MM.1S (cell line): ENCODE measurements around the gene PRKRIP1.

Experiments used
- DNase-seq: peaks from one replicate; pipeline ENCODE4 v3.0.0-alpha.2; 2015
- H2AFZ ChIP-seq: fragments of 300-600 bp; sonication (generic); 2 replicates; pipeline ENCODE4 v1.6.0; 2016; ENCODE audit warnings: antibody characterized with exemption, low read length
- H3F3A ChIP-seq: fragments of 300-600 bp; sonication (generic); 2 replicates; pipeline ENCODE4 v1.6.1; 2016; ENCODE audit warnings: mild to moderate bottlenecking, antibody characterized with exemption, low read length, moderate library complexity, mixed read lengths; ENCODE audit not compliant: insufficient read depth
- H3K27ac ChIP-seq: fragments of 300-600 bp; sonication (generic); 2 replicates; pipeline ENCODE4 v1.5.1; 2016; ENCODE audit warnings: mild to moderate bottlenecking, low read length
- H3K27me3 ChIP-seq: fragments of 300-600 bp; sonication (generic); replicated peaks from 2 replicates; pipeline ENCODE4 v1.6.0; 2016; ENCODE audit warnings: low read length; ENCODE audit not compliant: insufficient read depth
- H3K36me3 ChIP-seq: fragments of 300-600 bp; sonication (generic); replicated peaks from 2 replicates; pipeline ENCODE4 v1.6.1; 2016; ENCODE audit warnings: mild to moderate bottlenecking, low read length, mixed read lengths; ENCODE audit not compliant: insufficient read depth
- H3K4me1 ChIP-seq: fragments of 300-600 bp; sonication (generic); 2 replicates; pipeline ENCODE4 v1.6.1; 2016; ENCODE audit warnings: low read length, mixed read lengths
- H3K4me2 ChIP-seq: fragments of 300-600 bp; sonication (generic); 2 replicates; pipeline ENCODE4 v1.6.0; 2016; ENCODE audit warnings: low read depth, low read length
- H3K4me3 ChIP-seq: fragments of 300-600 bp; sonication (generic); 2 replicates; pipeline ENCODE4 v1.5.1; 2016; ENCODE audit warnings: low read length, mixed read lengths
- H3K79me2 ChIP-seq: fragments of 300-600 bp; sonication (generic); 2 replicates; pipeline ENCODE4 v1.6.1; 2016; ENCODE audit warnings: mixed run types, low read length, mixed read lengths
- H3K9ac ChIP-seq: fragments of 300-600 bp; sonication (generic); 2 replicates; pipeline ENCODE4 v1.6.1; 2016; ENCODE audit warnings: low read length, mixed read lengths
- H3K9me2 ChIP-seq: fragments of 300-600 bp; sonication (generic); replicated peaks from 2 replicates; pipeline ENCODE4 v1.6.1; 2016; ENCODE audit warnings: mild to moderate bottlenecking, low read length, mixed read lengths; ENCODE audit not compliant: insufficient read depth
- H3K9me3 ChIP-seq: fragments of 300-600 bp; sonication (generic); replicated peaks from 2 replicates; pipeline ENCODE4 v1.6.1; 2016; ENCODE audit warnings: mild to moderate bottlenecking, low read length, mixed read lengths; ENCODE audit not compliant: insufficient read depth
- H4K20me1 ChIP-seq: fragments of 300-600 bp; sonication (generic); 2 replicates; pipeline ENCODE4 v1.6.1; 2016; ENCODE audit warnings: mild to moderate bottlenecking, low read length, moderate library complexity, mixed read lengths; ENCODE audit not compliant: insufficient read depth
- EZH2 ChIP-seq: fragments of 300-600 bp; sonication (generic); optimal IDR thresholded peaks from 2 replicates; pipeline ENCODE3; 2017; ENCODE audit warnings: low read depth, mild to moderate bottlenecking, antibody characterized with exemption, low read length, mixed read lengths
- EZH2phosphoT487 ChIP-seq: fragments of 300-600 bp; sonication (generic); IDR thresholded peaks from 2 replicates; pipeline ENCODE4 v1.6.1; 2018; ENCODE audit warnings: antibody characterized with exemption, low read length
- TF ChIP-seq, protein P1 (sequence below): fragments of 300-600 bp; sonication (generic); IDR thresholded peaks from 2 replicates; pipeline ENCODE4 v1.5.1; 2016; ENCODE audit warnings: antibody characterized with exemption, low read length, mixed read lengths

Gene PRKRIP1

DNA sequence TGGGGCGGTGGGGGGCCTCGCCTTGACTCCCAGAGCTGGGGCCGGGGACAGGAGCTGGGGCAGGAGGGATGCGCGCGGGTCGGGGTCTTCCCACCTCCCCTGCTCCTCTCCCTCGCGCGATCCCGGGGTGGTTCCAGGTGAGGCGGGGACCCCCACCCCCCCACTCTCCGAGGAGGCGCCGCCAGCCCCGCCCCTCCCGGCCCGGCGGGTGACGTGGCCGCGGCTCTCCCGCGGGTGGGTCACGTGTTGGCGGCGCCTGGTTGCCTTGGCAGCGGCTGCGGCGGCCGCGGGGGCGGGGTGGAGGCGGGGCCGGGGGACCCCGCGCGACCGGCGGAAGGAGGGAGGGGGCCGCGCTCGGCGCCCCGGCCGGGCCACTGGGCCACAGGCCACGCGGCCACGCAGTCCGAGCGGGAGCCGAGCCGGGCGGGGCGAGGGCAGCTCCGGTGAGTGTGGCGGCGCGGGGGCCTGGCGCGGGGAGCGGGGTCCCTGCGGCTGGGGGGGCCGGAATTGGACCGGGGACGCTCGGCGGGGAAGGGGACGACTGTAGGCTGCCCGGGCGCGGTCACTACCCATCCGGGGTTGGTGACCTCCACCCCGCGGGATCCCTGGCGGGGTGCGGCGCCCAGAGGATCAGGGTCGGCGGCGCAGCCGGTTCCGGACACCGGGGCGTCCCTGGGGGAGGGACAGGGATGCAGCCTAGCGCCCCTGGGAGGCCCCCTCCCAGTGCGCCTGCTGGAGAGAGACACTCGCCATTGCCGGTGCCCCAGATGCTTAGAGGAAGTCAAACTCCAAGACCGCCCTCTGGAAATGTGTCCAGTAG lies 37.3 kb downstream of the PRKRIP1 start, which contains the start of gene ORAI2:
ORAI2 (plus strand) TSS at position 357 of the 820 bp plus-strand sequence. CDS start 5,382 bp downstream, outside the sequence.
- Histone ChIP-seq H3K79me2 (peaks cover 58% of the 10 kb centered on the region), H2AFZ (0 out of 2 replicates have a peak within 1 kb of the TSS, but pooled peaks have one; percentile 28), H3K27me3 (no peaks in the 10 kb centered on the region), H3K9ac (peak within 1 kb of the TSS; percentile 99), H3K4me3 (peak within 1 kb of the TSS; percentile 98), H3K27ac (peak within 1 kb of the TSS; percentile 94), H3K36me3 (0 out of 2 replicates have a peak, but pooled peaks cover 4% of the 10 kb centered on the region), H3F3A (peaks cover 17% of the 10 kb centered on the region), H3K4me1 (peaks cover 46% of the 10 kb centered on the region), H3K4me2 (peak within 1 kb of the TSS; percentile 98), H3K9me2 (no peaks in the 10 kb centered on the region), H4K20me1 (no peaks in the 10 kb centered on the region), H3K9me3 (no peaks in the 10 kb centered on the region)
- peak; percentile 87 for DNase-seq
- TF ChIP-seq EZH2phosphoT487, result no peak
- no peak for TF ChIP-seq EZH2
- TF ChIP-seq, protein P1, sequence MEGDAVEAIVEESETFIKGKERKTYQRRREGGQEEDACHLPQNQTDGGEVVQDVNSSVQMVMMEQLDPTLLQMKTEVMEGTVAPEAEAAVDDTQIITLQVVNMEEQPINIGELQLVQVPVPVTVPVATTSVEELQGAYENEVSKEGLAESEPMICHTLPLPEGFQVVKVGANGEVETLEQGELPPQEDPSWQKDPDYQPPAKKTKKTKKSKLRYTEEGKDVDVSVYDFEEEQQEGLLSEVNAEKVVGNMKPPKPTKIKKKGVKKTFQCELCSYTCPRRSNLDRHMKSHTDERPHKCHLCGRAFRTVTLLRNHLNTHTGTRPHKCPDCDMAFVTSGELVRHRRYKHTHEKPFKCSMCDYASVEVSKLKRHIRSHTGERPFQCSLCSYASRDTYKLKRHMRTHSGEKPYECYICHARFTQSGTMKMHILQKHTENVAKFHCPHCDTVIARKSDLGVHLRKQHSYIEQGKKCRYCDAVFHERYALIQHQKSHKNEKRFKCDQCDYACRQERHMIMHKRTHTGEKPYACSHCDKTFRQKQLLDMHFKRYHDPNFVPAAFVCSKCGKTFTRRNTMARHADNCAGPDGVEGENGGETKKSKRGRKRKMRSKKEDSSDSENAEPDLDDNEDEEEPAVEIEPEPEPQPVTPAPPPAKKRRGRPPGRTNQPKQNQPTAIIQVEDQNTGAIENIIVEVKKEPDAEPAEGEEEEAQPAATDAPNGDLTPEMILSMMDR, result peak; percentile 5; the same call in 1 of the 2 replicates

DNA sequence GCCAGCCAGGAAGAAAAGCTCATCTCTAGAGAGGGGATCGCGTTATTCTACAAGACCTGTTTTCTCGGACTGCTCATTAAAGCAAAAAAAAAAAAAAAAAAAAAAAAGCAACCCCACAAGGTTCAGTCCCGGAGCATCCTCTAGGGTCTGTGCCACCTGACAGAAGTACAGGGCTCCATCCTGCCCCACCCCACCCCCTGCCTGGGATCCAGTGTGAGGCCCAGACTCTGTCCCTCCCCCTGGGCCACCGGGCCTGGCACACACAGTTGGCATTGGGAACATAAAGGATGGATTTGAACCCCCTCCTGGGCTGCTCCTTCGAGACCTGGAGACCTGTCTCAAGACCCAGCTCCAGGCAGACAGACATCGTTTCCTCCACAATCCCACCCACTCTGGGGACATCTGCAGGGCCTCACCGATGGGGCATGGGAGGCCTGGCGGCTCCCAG lies 37.9 kb downstream of the PRKRIP1 start:
- H3K9ac ChIP-seq, result peak overlapping the region; percentile 99
- peaks cover 48% of the 10 kb centered on the region for H3K4me1 ChIP-seq
- peak overlapping the region; percentile 98 for H3K4me2 ChIP-seq
- H3K9me3 ChIP-seq, result no peaks in the 10 kb centered on the region
- H3K36me3 ChIP-seq, result 0 out of 2 replicates have a peak, but pooled peaks cover 4% of the 10 kb centered on the region
- H3F3A ChIP-seq, result peaks cover 23% of the 10 kb centered on the region
- no peaks in the 10 kb centered on the region for H3K9me2 ChIP-seq
- H3K27ac ChIP-seq, result peak overlapping the region; percentile 83
- no peaks in the 10 kb centered on the region for H3K27me3 ChIP-seq
- no peaks in the 10 kb centered on the region for H4K20me1 ChIP-seq
- DNase-seq, result peak; percentile 51
- H2AFZ ChIP-seq, result no peak overlapping the region
- TF ChIP-seq EZH2phosphoT487, result no peak
- TF ChIP-seq EZH2, result no peak
- TF ChIP-seq, protein P1, result no peak
- peak overlapping the region; percentile 98 for H3K4me3 ChIP-seq
- peaks cover 62% of the 10 kb centered on the region for H3K79me2 ChIP-seq

DNA sequence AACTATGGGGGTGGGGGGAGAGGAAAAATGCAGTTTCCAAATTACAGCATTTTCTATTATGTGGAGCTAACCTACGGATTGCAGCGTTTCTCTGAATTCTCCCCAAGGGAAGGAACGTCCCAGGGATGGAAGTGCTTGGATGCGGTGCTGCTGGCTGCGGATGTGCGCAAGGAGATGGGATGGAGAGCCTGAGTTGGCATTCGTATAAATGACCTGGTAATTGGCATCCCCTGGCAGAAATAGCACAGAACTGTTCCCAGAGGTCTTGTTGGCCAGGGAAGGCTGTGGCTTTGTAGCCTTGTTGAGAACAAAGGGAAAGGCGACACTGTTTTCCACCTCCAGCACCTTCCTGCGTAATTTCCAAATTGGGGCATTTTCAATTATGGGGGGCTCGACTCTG lies 40.0 kb downstream of the PRKRIP1 start:
- no peak for DNase-seq
- Histone ChIP-seq H3K4me3 (no peak overlapping the region), H3K4me1 (peaks cover 52% of the 10 kb centered on the region), H3K36me3 (0 out of 2 replicates have a peak, but pooled peaks cover 4% of the 10 kb centered on the region), H3K4me2 (no peak overlapping the region), H3K9me2 (no peaks in the 10 kb centered on the region), H3K27me3 (no peaks in the 10 kb centered on the region), H3K27ac (no peak overlapping the region), H2AFZ (no peak overlapping the region), H4K20me1 (no peaks in the 10 kb centered on the region), H3K9ac (no peak overlapping the region), H3K9me3 (no peaks in the 10 kb centered on the region), H3F3A (peaks cover 44% of the 10 kb centered on the region), H3K79me2 (peaks cover 68% of the 10 kb centered on the region)
- TF ChIP-seq EZH2 (no peak), EZH2phosphoT487 (no peak)
- TF ChIP-seq, protein P1, result no peak
